Measurements from ENCODE around the gene TAC4. TPM values are rescaled to one million over a fixed set of nuclear protein-coding genes. Genes with fewer than 3 reads are reported as not detected.

The TAC4 gene
- total RNA-seq, 1 experiment from 2014 or later = not detected

DNA sequence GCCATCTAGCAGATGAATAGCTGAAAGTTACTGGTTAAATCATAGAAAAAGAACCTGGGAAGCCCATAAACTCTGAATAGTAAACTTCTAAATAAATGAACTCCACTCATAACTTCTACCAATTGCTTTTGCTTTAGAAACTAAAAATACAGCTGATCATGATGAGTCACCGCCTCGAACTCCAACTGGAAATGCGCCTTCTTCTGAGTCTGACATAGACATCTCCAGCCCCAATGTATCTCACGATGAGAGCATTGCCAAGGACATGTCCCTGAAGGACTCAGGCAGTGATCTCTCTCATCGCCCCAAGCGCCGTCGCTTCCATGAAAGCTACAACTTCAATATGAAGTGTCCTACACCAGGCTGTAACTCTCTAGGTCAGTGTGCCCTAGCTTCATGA is 49.7 kb downstream of the TAC4 start:
- no peak overlapping the region for H3K27ac ChIP-seq (ENCODE audit: insufficient read length, low read depth, low read length)

More for the DNA sequence above, 49.7 kb downstream of the TAC4 start:
- Mint-ChIP-seq H3K4me1 (no peaks in the 10 kb centered on the region; a peak in 1 of 4 replicates), H3K9me3 (no peaks in the 10 kb centered on the region), H3K4me3 (no peak overlapping the region), H3K27me3 (ENCODE audit: low read depth) (no peaks in the 10 kb centered on the region), H3K27ac (peak overlapping the region in 1 of 3 experiments; percentile 68; a peak in 1 of 7 replicates), H3K36me3 (ENCODE audit: insufficient read depth in 1 of 3, low read depth in 3 of 3) (peaks cover 38 to 78% (median 71%) of the 10 kb centered on the region in 3 experiments)
- Histone ChIP-seq H2BK120ac (ENCODE audit: low read depth, low read length, poor library complexity, severe bottlenecking) (no peak overlapping the region), H3K9ac (ENCODE audit: extremely low read depth, insufficient read length, low read length) (no peak overlapping the region), H3K79me1 (ENCODE audit: insufficient read depth, low read depth, low read length, poor library complexity, severe bottlenecking) (no peaks in the 10 kb centered on the region), H3T11ph (ENCODE audit: low read length) (no peak overlapping the region), H3K4ac (ENCODE audit: low read depth, low read length) (no peak overlapping the region), H2BK12ac (ENCODE audit: insufficient read length, low read depth, low read length) (no peak overlapping the region), H3K23me2 (ENCODE audit: insufficient read length, low read depth, low read length, poor library complexity, severe bottlenecking) (no peaks in the 10 kb centered on the region), H2BK15ac (ENCODE audit: low read depth, low read length) (no peak overlapping the region), H3K18ac (ENCODE audit: insufficient read length, low read depth, low read length) (no peak overlapping the region), H4K8ac (replicated peaks; ENCODE audit: insufficient read length, low read depth, low read length) (no peak overlapping the region), H2AK5ac (ENCODE audit: insufficient read length, low read length) (no peak overlapping the region), H3K14ac (ENCODE audit: insufficient read depth, low read length) (no peak overlapping the region), H3K4me1 (ENCODE audit: insufficient read depth, low read length) (no peaks in the 10 kb centered on the region), H2AFZ (ENCODE audit: low read length) (no peak overlapping the region), H3K9me3 (ENCODE audit: control insufficient read depth, low read depth, low read length) (no peaks in the 10 kb centered on the region), H3K79me2 (ENCODE audit: insufficient read depth, low read length) (peaks cover 5% of the 10 kb centered on the region; the same call in 1 of the 2 replicates), H3K56ac (ENCODE audit: insufficient read length, low read depth, low read length) (no peak overlapping the region), H3K23ac (ENCODE audit: insufficient read length, low read depth, low read length) (no peak overlapping the region), H4K20me1 (ENCODE audit: control insufficient read depth, insufficient read depth, insufficient read length) (no peaks in the 10 kb centered on the region), H2BK20ac (ENCODE audit: low read depth, low read length, poor library complexity, severe bottlenecking) (no peak overlapping the region), H3K4me2 (ENCODE audit: insufficient read depth, insufficient read length, low read length) (no peak overlapping the region), H4K5ac (ENCODE audit: insufficient read length, low read depth, low read length) (no peak overlapping the region), H2BK5ac (ENCODE audit: insufficient read length, low read length) (no peak overlapping the region), H3K27me3 (ENCODE audit: insufficient read depth, low read length) (no peaks in the 10 kb centered on the region), H4K91ac (ENCODE audit: insufficient read length, low read depth, low read length) (no peak overlapping the region)
- DNase-seq = no peak
- TF ChIP-seq, protein P1, sequence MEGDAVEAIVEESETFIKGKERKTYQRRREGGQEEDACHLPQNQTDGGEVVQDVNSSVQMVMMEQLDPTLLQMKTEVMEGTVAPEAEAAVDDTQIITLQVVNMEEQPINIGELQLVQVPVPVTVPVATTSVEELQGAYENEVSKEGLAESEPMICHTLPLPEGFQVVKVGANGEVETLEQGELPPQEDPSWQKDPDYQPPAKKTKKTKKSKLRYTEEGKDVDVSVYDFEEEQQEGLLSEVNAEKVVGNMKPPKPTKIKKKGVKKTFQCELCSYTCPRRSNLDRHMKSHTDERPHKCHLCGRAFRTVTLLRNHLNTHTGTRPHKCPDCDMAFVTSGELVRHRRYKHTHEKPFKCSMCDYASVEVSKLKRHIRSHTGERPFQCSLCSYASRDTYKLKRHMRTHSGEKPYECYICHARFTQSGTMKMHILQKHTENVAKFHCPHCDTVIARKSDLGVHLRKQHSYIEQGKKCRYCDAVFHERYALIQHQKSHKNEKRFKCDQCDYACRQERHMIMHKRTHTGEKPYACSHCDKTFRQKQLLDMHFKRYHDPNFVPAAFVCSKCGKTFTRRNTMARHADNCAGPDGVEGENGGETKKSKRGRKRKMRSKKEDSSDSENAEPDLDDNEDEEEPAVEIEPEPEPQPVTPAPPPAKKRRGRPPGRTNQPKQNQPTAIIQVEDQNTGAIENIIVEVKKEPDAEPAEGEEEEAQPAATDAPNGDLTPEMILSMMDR (conservative IDR thresholded peaks at IDR 0.05) = no peak
- WGBS (ENCODE audit: extremely low coverage, insufficient read length, low lambda C conversion rate) = no CpG with 5 or more reads among the region's 8 CpGs
